HEK293 (cell line): Measurements from ENCODE around the gene B9D1.

Source experiments
- CTCF ChIA-PET: fragments of 350-600 bp; formaldehyde crosslinking; extraction: SDS; loops from one replicate; lab custom pipeline; 2021; ENCODE audit warnings: antibody characterized with exemption; lab: Yijun Ruan, JAX
- POLR2A ChIA-PET: fragments of 300-600 bp; formaldehyde crosslinking; extraction: SDS; loops from one replicate; lab custom pipeline; 2020; ENCODE audit warnings: antibody characterized with exemption, inconsistent platforms; lab: Yijun Ruan, JAX
- H3K27ac ChIP-seq: fragments of 200-500 bp; sonication (Bioruptor generic); 2 replicates; pipeline ENCODE4 v1.5.1; 2014; ENCODE audit warnings: low read depth, low read length, control low read depth, inconsistent platforms; ENCODE audit errors: extremely low read depth
- H3K36me3 ChIP-seq, 2 experiments: fragments of 200-500 bp in 1 of 2; sonication (Bioruptor generic) in 1 of 2; 1 replicate in 1 of 2; 2 replicates in 1 of 2; pipeline ENCODE4 v1.5.1; 2014 to 2017; ENCODE audit warnings: inconsistent platforms in 2 of 2, low read length in 2 of 2; ENCODE audit not compliant: control insufficient read depth in 2 of 2, insufficient read depth in 1 of 2
- H3K4me1 ChIP-seq: fragments of 200-500 bp; sonication (Bioruptor generic); 2 replicates; pipeline ENCODE4 v1.5.1; 2014; ENCODE audit warnings: mild to moderate bottlenecking, low read length, inconsistent platforms; ENCODE audit not compliant: control insufficient read depth, insufficient read depth
- H3K4me3 ChIP-seq: 2 replicates; pipeline ENCODE4 v1.5.1; 2011; ENCODE audit warnings: low read depth, mild to moderate bottlenecking, control low read depth, low read length, moderate library complexity
- H3K9me3 ChIP-seq: fragments of 200-500 bp; sonication (Bioruptor generic); 2 replicates; pipeline ENCODE4 v1.5.1; 2014; ENCODE audit warnings: low read depth, low read length, inconsistent platforms; ENCODE audit not compliant: control insufficient read depth, insufficient read depth
- EGR2 ChIP-seq: fragments of 450-650 bp; formaldehyde crosslinking; IDR thresholded peaks from 2 replicates; pipeline ENCODE4 v1.5.1; 2016; ENCODE audit warnings: low read depth, missing biosample characterization, missing genetic modification characterization
- FEZF1 ChIP-seq: fragments of 450-650 bp; formaldehyde crosslinking; IDR thresholded peaks from 2 replicates; pipeline ENCODE4 v1.5.1; 2016; ENCODE audit warnings: missing biosample characterization, missing genetic modification characterization
- GLIS2 ChIP-seq: fragments of 450-650 bp; formaldehyde crosslinking; IDR thresholded peaks from 2 replicates; pipeline ENCODE4 v1.5.1; 2016; ENCODE audit warnings: missing biosample characterization, missing genetic modification characterization
- KLF9 ChIP-seq: fragments of 450-650 bp; formaldehyde crosslinking; IDR thresholded peaks from 2 replicates; pipeline ENCODE4 v1.5.1; 2016; ENCODE audit warnings: missing biosample characterization, missing genetic modification characterization, low read depth
- MYNN ChIP-seq: fragments of 450-650 bp; formaldehyde crosslinking; IDR thresholded peaks from 2 replicates; pipeline ENCODE4 v1.5.1; 2016; ENCODE audit warnings: missing biosample characterization, missing genetic modification characterization, borderline replicate concordance
- SCRT2 ChIP-seq: fragments of 450-650 bp; formaldehyde crosslinking; IDR thresholded peaks from 2 replicates; pipeline ENCODE4 v1.5.1; 2016; ENCODE audit warnings: missing biosample characterization, missing genetic modification characterization
- SP3 ChIP-seq: fragments of 450-650 bp; formaldehyde crosslinking; IDR thresholded peaks from 2 replicates; pipeline ENCODE4 v1.5.1; 2016; ENCODE audit warnings: missing biosample characterization, missing genetic modification characterization
- ZFHX2 ChIP-seq: fragments of 450-650 bp; formaldehyde crosslinking; conservative IDR thresholded peaks from 2 replicates; pipeline ENCODE4 v1.5.1; 2016; ENCODE audit warnings: missing biosample characterization, missing genetic modification characterization
- ZNF133 ChIP-seq: fragments of 450-650 bp; formaldehyde crosslinking; IDR thresholded peaks from 2 replicates; pipeline ENCODE4 v1.5.1; 2016; ENCODE audit warnings: missing biosample characterization, missing genetic modification characterization
- ZNF404 ChIP-seq: fragments of 450-650 bp; formaldehyde crosslinking; IDR thresholded peaks from 2 replicates; pipeline ENCODE4 v1.5.1; 2017; ENCODE audit warnings: missing biosample characterization, missing genetic modification characterization
- ZNF510 ChIP-seq: fragments of 450-650 bp; formaldehyde crosslinking; IDR thresholded peaks from 2 replicates; pipeline ENCODE4 v1.5.1; 2018; ENCODE audit warnings: mild to moderate bottlenecking, missing genetic modification characterization, missing biosample characterization; ENCODE audit not compliant: insufficient replicate concordance
- ZNF529 ChIP-seq: fragments of 450-650 bp; formaldehyde crosslinking; IDR thresholded peaks from 2 replicates; pipeline ENCODE4 v1.5.1; 2017; ENCODE audit warnings: missing genetic modification characterization, missing biosample characterization; ENCODE audit not compliant: insufficient replicate concordance
- ZNF548 ChIP-seq: fragments of 450-650 bp; formaldehyde crosslinking; IDR thresholded peaks from 2 replicates; pipeline ENCODE4 v1.5.1; 2016; ENCODE audit warnings: missing biosample characterization, missing genetic modification characterization
- ZNF830 ChIP-seq: fragments of 450-650 bp; IDR thresholded peaks from 2 replicates; pipeline ENCODE4 v1.5.0; 2018; ENCODE audit warnings: missing biosample characterization, missing genetic modification characterization, low read depth, mild to moderate bottlenecking, moderate library complexity
- ZSCAN16 ChIP-seq: fragments of 450-650 bp; formaldehyde crosslinking; IDR thresholded peaks from 2 replicates; pipeline ENCODE4 v1.5.1; 2016; ENCODE audit warnings: missing biosample characterization, missing genetic modification characterization
- TF ChIP-seq, protein P1 (sequence below): fragments of 450-650 bp; formaldehyde crosslinking; IDR thresholded peaks from 2 replicates; pipeline ENCODE4 v1.5.1; 2016; ENCODE audit warnings: missing biosample characterization, missing genetic modification characterization
- TF ChIP-seq, protein P2 (sequence below): fragments of 450-650 bp; IDR thresholded peaks from 2 replicates; pipeline ENCODE4 v1.5.1; 2018; ENCODE audit warnings: missing biosample characterization, mild to moderate bottlenecking, missing genetic modification characterization
- TF ChIP-seq, protein P3 (sequence below): fragments of 450-650 bp; formaldehyde crosslinking; IDR thresholded peaks from 2 replicates; pipeline ENCODE4 v1.5.1; 2016; ENCODE audit warnings: missing biosample characterization, missing genetic modification characterization, borderline replicate concordance
- TF ChIP-seq, protein P4 (sequence below): fragments of 450-650 bp; formaldehyde crosslinking; IDR thresholded peaks from 2 replicates; pipeline ENCODE4 v1.5.1; 2016; ENCODE audit warnings: missing biosample characterization, missing genetic modification characterization

The B9D1 gene

DNA sequence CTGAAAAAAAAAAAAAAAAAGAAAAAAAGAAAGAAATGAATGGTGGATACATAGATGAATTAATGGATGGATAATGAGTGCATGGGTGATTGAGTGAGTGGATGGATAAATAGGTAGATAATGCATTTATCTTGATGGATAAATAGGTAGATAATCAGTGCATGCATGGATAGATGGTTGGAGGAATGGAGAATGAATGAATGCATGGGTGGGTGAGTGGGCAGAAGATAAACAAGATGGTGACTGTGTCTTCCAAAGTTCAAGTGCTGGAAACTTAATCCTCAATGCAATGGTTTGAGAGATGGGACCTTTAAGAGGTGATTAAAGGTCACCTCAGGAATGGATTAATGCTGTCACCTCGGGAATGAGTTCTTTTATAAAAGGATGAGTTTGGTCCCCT, 41.7 kb upstream of the B9D1 start:
- CTCF ChIA-PET = no interaction called here
- Histone ChIP-seq H3K27ac (no peak overlapping the region), H3K9me3 (no peaks in the 10 kb centered on the region), H3K4me1 (no peaks in the 10 kb centered on the region), H3K4me3 (no peak overlapping the region), H3K36me3 (no peaks in the 10 kb centered on the region)
- POLR2A ChIA-PET = interaction anchor here (0.9 kb wide), 1 partner anchor 18 kb away, joined by 4 read pairs; no protein-coding TSS in a partner anchor
- peak; percentile 90 for TF ChIP-seq ZFHX2
- TF ChIP-seq EGR2 (tag by site-specific recombination) = peak; percentile 95
- TF ChIP-seq, protein P1, sequence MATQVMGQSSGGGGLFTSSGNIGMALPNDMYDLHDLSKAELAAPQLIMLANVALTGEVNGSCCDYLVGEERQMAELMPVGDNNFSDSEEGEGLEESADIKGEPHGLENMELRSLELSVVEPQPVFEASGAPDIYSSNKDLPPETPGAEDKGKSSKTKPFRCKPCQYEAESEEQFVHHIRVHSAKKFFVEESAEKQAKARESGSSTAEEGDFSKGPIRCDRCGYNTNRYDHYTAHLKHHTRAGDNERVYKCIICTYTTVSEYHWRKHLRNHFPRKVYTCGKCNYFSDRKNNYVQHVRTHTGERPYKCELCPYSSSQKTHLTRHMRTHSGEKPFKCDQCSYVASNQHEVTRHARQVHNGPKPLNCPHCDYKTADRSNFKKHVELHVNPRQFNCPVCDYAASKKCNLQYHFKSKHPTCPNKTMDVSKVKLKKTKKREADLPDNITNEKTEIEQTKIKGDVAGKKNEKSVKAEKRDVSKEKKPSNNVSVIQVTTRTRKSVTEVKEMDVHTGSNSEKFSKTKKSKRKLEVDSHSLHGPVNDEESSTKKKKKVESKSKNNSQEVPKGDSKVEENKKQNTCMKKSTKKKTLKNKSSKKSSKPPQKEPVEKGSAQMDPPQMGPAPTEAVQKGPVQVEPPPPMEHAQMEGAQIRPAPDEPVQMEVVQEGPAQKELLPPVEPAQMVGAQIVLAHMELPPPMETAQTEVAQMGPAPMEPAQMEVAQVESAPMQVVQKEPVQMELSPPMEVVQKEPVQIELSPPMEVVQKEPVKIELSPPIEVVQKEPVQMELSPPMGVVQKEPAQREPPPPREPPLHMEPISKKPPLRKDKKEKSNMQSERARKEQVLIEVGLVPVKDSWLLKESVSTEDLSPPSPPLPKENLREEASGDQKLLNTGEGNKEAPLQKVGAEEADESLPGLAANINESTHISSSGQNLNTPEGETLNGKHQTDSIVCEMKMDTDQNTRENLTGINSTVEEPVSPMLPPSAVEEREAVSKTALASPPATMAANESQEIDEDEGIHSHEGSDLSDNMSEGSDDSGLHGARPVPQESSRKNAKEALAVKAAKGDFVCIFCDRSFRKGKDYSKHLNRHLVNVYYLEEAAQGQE (tag by site-specific recombination) = no peak

DNA sequence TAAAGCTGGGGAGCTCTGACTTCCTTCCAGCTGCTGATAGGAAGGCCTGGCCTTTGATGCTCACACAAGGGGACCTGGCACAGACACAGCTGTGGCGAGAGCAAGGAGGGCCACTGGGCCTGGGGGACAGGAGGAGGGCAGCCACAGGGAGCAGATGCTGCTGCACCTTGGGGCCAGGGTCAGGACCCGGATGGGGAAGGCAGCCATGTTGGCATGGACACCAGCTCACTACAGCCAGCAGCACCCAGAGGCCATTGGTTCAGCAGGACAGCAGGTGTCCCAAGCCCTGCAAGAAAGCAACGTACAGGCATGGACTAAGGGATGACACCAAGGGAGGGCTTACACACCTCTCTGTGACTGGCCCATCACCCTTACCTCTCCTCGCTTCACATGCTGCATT, 40.5 kb upstream of the B9D1 start:
- Histone ChIP-seq H3K9me3 (no peaks in the 10 kb centered on the region), H3K4me1 (peaks cover 5% of the 10 kb centered on the region; the same call in 1 of the 2 replicates), H3K4me3 (no peak overlapping the region), H3K27ac (no peak overlapping the region), H3K36me3 (no peaks in the 10 kb centered on the region)
- TF ChIP-seq SP3 (tag by site-specific recombination) = no peak
- TF ChIP-seq, protein P2, sequence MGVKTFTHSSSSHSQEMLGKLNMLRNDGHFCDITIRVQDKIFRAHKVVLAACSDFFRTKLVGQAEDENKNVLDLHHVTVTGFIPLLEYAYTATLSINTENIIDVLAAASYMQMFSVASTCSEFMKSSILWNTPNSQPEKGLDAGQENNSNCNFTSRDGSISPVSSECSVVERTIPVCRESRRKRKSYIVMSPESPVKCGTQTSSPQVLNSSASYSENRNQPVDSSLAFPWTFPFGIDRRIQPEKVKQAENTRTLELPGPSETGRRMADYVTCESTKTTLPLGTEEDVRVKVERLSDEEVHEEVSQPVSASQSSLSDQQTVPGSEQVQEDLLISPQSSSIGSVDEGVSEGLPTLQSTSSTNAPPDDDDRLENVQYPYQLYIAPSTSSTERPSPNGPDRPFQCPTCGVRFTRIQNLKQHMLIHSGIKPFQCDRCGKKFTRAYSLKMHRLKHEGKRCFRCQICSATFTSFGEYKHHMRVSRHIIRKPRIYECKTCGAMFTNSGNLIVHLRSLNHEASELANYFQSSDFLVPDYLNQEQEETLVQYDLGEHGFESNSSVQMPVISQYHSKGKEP (tag by site-specific recombination) = no peak
- ChIA-PET POLR2A (interaction anchor here (1.2 kb wide), 1 partner anchor 9 kb away, joined by 5 read pairs; no protein-coding TSS in a partner anchor), CTCF (interaction anchor here (0.7 to 1.1 kb wide), 2 partner anchors 13 to 15 kb away, joined by 3 read pairs; no protein-coding TSS in a partner anchor)

DNA sequence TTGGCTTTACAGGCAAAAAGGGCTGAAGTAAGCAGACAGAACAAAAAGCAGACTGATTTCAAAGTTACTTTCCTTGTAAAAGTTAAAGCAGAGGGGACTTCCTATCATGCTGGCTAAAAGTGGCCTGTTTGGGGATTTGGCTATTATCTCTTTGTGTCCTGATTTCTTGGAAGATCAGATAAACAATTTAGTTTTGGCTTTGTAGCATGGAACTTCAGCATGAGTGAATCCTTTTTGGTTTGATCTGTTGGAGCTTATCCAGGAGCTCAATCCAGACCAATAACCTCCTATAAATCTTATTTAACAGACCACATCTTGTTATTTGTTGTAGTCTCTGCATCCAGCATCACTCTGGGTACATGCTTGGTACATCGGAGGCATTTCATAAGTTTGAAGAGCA, 39.6 kb upstream of the B9D1 start:
- Histone ChIP-seq H3K9me3 (no peaks in the 10 kb centered on the region), H3K4me1 (peaks cover 8% of the 10 kb centered on the region; the same call in 1 of the 2 replicates), H3K27ac (no peak overlapping the region), H3K4me3 (no peak overlapping the region), H3K36me3 (no peaks in the 10 kb centered on the region)
- TF ChIP-seq ZSCAN16 (tag by site-specific recombination) (no peak), SCRT2 (tag by site-specific recombination) (no peak), ZNF133 (tag by site-specific recombination) (no peak), ZNF404 (tag by site-specific recombination) (no peak), ZNF529 (no peak), FEZF1 (tag by site-specific recombination) (no peak), ZNF548 (tag by site-specific recombination) (no peak), ZNF510 (tag by site-specific recombination) (no peak), ZNF830 (tag by site-specific recombination) (no peak), GLIS2 (tag by site-specific recombination) (no peak), MYNN (tag by site-specific recombination) (no peak), KLF9 (no peak)
- TF ChIP-seq, protein P3, sequence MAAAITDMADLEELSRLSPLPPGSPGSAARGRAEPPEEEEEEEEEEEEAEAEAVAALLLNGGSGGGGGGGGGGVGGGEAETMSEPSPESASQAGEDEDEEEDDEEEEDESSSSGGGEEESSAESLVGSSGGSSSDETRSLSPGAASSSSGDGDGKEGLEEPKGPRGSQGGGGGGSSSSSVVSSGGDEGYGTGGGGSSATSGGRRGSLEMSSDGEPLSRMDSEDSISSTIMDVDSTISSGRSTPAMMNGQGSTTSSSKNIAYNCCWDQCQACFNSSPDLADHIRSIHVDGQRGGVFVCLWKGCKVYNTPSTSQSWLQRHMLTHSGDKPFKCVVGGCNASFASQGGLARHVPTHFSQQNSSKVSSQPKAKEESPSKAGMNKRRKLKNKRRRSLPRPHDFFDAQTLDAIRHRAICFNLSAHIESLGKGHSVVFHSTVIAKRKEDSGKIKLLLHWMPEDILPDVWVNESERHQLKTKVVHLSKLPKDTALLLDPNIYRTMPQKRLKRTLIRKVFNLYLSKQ = no peak
- TF ChIP-seq, protein P4, sequence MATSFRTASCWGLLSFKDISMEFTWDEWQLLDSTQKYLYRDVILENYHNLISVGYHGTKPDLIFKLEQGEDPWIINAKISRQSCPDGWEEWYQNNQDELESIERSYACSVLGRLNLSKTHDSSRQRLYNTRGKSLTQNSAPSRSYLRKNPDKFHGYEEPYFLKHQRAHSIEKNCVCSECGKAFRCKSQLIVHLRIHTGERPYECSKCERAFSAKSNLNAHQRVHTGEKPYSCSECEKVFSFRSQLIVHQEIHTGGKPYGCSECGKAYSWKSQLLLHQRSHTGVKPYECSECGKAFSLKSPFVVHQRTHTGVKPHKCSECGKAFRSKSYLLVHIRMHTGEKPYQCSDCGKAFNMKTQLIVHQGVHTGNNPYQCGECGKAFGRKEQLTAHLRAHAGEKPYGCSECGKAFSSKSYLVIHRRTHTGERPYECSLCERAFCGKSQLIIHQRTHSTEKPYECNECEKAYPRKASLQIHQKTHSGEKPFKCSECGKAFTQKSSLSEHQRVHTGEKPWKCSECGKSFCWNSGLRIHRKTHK (tag by site-specific recombination) = no peak
- ChIA-PET POLR2A (interaction anchor here (0.6 to 1.3 kb wide), 3 partner anchors 9 to 24 kb away, joined by 3 to 5 read pairs (median 3); partner anchors contain the start of gene MAPK7), CTCF (interaction anchor here (0.7 to 1.4 kb wide), 3 partner anchors 12 to 45 kb away, joined by 3 to 4 read pairs (median 3); no protein-coding TSS in a partner anchor)
